ENCODE measurements around the gene PRKCH. TPM values are rescaled to one million over a fixed set of nuclear protein-coding genes. Genes with fewer than 3 reads are reported as not detected.

Gene PRKCH
- polyA plus RNA-seq, 3 donors, result 3.6 to 6.2 (median 5.4) TPM

DNA sequence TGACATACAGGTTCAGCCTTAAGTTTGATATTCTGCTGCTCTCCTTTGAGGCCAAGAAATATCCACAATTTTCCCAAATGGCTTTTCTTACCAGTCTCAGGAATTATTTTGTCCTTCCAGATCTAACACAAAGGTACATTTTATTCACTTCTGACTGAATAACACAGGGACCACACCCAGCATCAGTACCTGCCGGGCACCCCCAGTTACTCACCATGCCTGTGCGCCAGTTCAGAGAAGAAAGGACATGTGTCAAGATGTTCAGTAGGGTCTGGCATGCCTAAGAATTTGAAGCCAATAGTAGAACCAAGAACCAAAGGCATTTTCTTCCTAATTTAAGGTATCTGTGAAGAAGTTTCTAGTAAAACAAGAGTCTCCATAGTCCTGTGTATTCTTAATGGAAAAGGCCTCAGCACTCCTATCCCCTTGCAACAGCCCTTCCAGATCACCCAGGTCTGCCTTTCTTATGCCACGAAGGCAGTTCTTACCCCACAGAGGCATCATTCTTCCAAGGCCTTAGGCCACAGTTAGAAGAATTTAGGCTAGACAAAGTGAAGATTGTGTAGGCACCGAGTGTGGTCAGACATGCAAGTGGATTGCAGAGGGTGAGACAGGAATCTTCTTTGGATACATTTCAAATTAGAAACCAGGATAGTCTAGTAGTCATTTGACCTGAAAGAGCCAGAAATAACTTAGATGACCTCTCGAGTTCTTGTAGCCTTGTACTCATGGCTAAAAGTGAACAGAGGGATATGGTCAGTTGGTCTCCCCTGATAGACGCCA is 233.9 kb downstream of the PRKCH start:
- Histone ChIP-seq H3K9ac (ENCODE audit: insufficient read depth, low read length, poor library complexity, severe bottlenecking) (no peak overlapping the region), H3K36me3 (replicated peaks in 1 of 2; ENCODE audit: control insufficient read depth in 1 of 2, insufficient read depth in 2 of 2, low read length in 2 of 2) (peaks cover 0 to 5% of the 10 kb centered on the region in 2 donors), H3K27me3 (ENCODE audit: control insufficient read depth in 2 of 2, insufficient read depth in 2 of 2, low read length in 2 of 2) (no peaks in the 10 kb centered on the region), H2AFZ (ENCODE audit: insufficient read depth, low read depth, low read length, poor library complexity, severe bottlenecking) (no peak overlapping the region), H3K4me3 (replicated peaks in 1 of 3; ENCODE audit: low read depth in 2 of 3, low read length in 3 of 3) (no peak overlapping the region), H3K4me1 (ENCODE audit: control insufficient read depth in 1 of 2, insufficient read depth in 2 of 2, low read length in 2 of 2) (peaks cover 32 to 38% of the 10 kb centered on the region in 2 donors), H4K20me1 (ENCODE audit: insufficient read depth, low read length) (no peaks in the 10 kb centered on the region), H3K4me2 (replicated peaks; ENCODE audit: extremely low read depth, low read length, poor library complexity, severe bottlenecking) (no peak overlapping the region), H3K79me2 (ENCODE audit: insufficient read depth, low read length) (no peaks in the 10 kb centered on the region), H3K27ac (ENCODE audit: low read depth in 1 of 2, low read length in 2 of 2) (no peak overlapping the region), H3K9me3 (replicated peaks in 1 of 2; ENCODE audit: control insufficient read depth in 1 of 2, insufficient read depth in 1 of 2, low read length in 2 of 2) (no peaks in the 10 kb centered on the region)
- WGBS (ENCODE audit: insufficient coverage), result no CpG with 5 or more reads among the region's 6 CpGs
- Mint-ChIP-seq H3K4me1 (peaks cover 39% of the 10 kb centered on the region), H3K4me3 (no peak overlapping the region), H3K27me3 (ENCODE audit: low read depth in 3 of 3) (no peaks in the 10 kb centered on the region), H3K36me3 (peaks cover 16 to 21% of the 10 kb centered on the region in 2 donors), H3K9me3 (peaks cover 0 to 2% (median 0%) of the 10 kb centered on the region in 7 donors), H3K27ac (peak overlapping the region in 5 of 7 donors; percentile 26 to 98 (median 50))
- no peak for DNase-seq
- TF ChIP-seq, protein P1, sequence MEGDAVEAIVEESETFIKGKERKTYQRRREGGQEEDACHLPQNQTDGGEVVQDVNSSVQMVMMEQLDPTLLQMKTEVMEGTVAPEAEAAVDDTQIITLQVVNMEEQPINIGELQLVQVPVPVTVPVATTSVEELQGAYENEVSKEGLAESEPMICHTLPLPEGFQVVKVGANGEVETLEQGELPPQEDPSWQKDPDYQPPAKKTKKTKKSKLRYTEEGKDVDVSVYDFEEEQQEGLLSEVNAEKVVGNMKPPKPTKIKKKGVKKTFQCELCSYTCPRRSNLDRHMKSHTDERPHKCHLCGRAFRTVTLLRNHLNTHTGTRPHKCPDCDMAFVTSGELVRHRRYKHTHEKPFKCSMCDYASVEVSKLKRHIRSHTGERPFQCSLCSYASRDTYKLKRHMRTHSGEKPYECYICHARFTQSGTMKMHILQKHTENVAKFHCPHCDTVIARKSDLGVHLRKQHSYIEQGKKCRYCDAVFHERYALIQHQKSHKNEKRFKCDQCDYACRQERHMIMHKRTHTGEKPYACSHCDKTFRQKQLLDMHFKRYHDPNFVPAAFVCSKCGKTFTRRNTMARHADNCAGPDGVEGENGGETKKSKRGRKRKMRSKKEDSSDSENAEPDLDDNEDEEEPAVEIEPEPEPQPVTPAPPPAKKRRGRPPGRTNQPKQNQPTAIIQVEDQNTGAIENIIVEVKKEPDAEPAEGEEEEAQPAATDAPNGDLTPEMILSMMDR (IDR thresholded peaks at IDR 0.05), result no peak
- intact Hi-C loops (cut with micrococcal nuclease), result no loop called here

DNA sequence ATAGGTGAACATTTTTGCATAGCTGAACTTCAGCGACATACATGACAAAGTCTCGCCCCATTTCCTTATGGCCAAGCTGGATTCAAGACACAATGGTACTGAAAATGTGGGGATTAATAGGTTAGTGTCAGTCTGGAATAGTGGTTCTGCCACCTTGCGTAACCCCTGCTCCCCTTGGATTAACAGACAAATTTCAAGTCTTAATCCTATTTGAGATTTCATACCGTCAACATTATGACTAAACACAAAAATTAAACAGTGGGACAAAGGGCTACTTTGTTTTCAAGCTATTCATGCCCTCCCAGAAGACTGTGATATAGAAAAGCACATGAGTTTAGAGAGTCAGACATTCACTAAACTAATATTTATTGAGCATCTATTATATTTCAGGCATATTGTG is 235.1 kb downstream of the PRKCH start:
- Histone ChIP-seq H4K20me1 (ENCODE audit: insufficient read depth, low read length) (no peaks in the 10 kb centered on the region), H3K27ac (ENCODE audit: low read depth in 1 of 2, low read length in 2 of 2) (no peak overlapping the region), H3K9me3 (replicated peaks in 1 of 2; ENCODE audit: control insufficient read depth in 1 of 2, insufficient read depth in 1 of 2, low read length in 2 of 2) (no peaks in the 10 kb centered on the region), H3K4me3 (replicated peaks in 1 of 3; ENCODE audit: low read depth in 2 of 3, low read length in 3 of 3) (no peak overlapping the region), H2AFZ (ENCODE audit: insufficient read depth, low read depth, low read length, poor library complexity, severe bottlenecking) (no peak overlapping the region), H3K79me2 (ENCODE audit: insufficient read depth, low read length) (no peaks in the 10 kb centered on the region), H3K36me3 (replicated peaks in 1 of 2; ENCODE audit: control insufficient read depth in 1 of 2, insufficient read depth in 2 of 2, low read length in 2 of 2) (no peaks in the 10 kb centered on the region), H3K27me3 (ENCODE audit: control insufficient read depth in 2 of 2, insufficient read depth in 2 of 2, low read length in 2 of 2) (no peaks in the 10 kb centered on the region), H3K9ac (ENCODE audit: insufficient read depth, low read length, poor library complexity, severe bottlenecking) (no peak overlapping the region), H3K4me2 (replicated peaks; ENCODE audit: extremely low read depth, low read length, poor library complexity, severe bottlenecking) (no peak overlapping the region), H3K4me1 (ENCODE audit: control insufficient read depth in 1 of 2, insufficient read depth in 2 of 2, low read length in 2 of 2) (peaks cover 31 to 36% of the 10 kb centered on the region in 2 donors)
- H3K27ac Mint-ChIP-seq, result no peak overlapping the region
- DNase-seq, result no peak
- peaks cover 8 to 9% of the 10 kb centered on the region in 2 donors for H3K36me3 Mint-ChIP-seq
- 100% methylated on average over 2 of the region's 4 CpGs for WGBS (ENCODE audit: insufficient coverage)
- TF ChIP-seq, protein P1 (IDR thresholded peaks at IDR 0.05), result no peak
- no peaks in the 10 kb centered on the region for H3K27me3 Mint-ChIP-seq (ENCODE audit: low read depth in 3 of 3)
- H3K4me3 Mint-ChIP-seq, result no peak overlapping the region
- peaks cover 0 to 2% (median 0%) of the 10 kb centered on the region in 7 donors for H3K9me3 Mint-ChIP-seq
- intact Hi-C loops (cut with micrococcal nuclease), result no loop called here
- peaks cover 42% of the 10 kb centered on the region for H3K4me1 Mint-ChIP-seq

All from CD14-positive monocyte (primary cell).